Measurements from ENCODE around the gene HOXB3. TPM values are rescaled to one million over a fixed set of nuclear protein-coding genes. Genes with fewer than 3 reads are reported as not detected.

The HOXB3 gene
- total and polyA plus RNA-seq, 2 of the 4 experiments (the other 2 are of a cell fraction): 6.3 to 59.6 TPM

DNA sequence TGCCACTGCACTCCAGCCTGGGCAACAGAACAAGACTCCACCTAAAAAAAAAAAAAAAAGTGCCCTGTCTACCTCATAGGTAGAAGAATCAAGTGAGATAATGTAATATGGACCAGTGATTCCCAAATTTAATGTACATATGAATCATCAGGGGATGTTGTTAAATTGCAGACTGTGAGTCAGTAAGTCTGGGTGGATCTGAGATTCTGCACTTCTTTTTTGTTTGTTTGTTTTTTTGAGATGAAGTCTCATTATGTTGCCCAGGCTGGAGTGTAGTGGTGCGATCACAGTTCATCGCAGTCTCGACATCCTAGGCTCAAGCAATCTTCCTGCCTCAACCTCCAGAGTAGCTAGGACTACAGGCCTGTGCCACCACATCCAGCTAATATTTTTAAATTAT lies 90.8 kb downstream of the HOXB3 start:
- H3K4me3 ChIP-seq (ENCODE audit: insufficient read depth, low read depth, low read length): no peak overlapping the region
- H2BK5ac ChIP-seq (ENCODE audit: low read depth, low read length, poor library complexity, severe bottlenecking): no peak overlapping the region
- WGBS, 2 experiments (ENCODE audit: extremely low coverage in 2 of 2, insufficient read length in 1 of 2): no CpG with 5 or more reads among the region's 3 CpGs
- H3K36me3 ChIP-seq (ENCODE audit: control insufficient read depth, insufficient read depth, low read length): no peaks in the 10 kb centered on the region
- H3K9me1 ChIP-seq (ENCODE audit: insufficient read depth, low read length): peaks cover 26% of the 10 kb centered on the region
- H4K8ac ChIP-seq (ENCODE audit: low read depth in 2 of 2, low read length in 2 of 2): no peak overlapping the region
- no peak overlapping the region for H3K23ac ChIP-seq (ENCODE audit: low read depth, low read length)
- DNase-seq (peak; percentile 72), ATAC-seq (ENCODE audit: low read depth) (no peak)
- no peak overlapping the region; the same call in 1 of the 2 replicates for H3K27ac ChIP-seq (ENCODE audit: insufficient read depth, low read length)
- H3K27me3 ChIP-seq (ENCODE audit: control insufficient read depth, insufficient read depth, low read length): no peaks in the 10 kb centered on the region
- peaks cover 0 to 24% of the 10 kb centered on the region in 2 experiments; a peak in 2 of 4 replicates for H3K79me1 ChIP-seq (ENCODE audit: low read depth in 1 of 2, low read length in 2 of 2)
- no TSS peak for BruUV-seq (replicated peaks)
- H3K4ac ChIP-seq (ENCODE audit: low read depth, low read length): peak overlapping the region; percentile 33; the same call in 1 of the 2 replicates
- H3K4me1 ChIP-seq (ENCODE audit: control insufficient read depth, insufficient read depth, low read length): peaks cover 32% of the 10 kb centered on the region
- no peak overlapping the region for H4K91ac ChIP-seq (ENCODE audit: insufficient read depth, low read depth, low read length)
- no peak overlapping the region for H2AK9ac ChIP-seq (replicated peaks; ENCODE audit: low read depth, low read length, poor library complexity)
- H3K4me2 ChIP-seq (ENCODE audit: low read depth, low read length): no peak overlapping the region
- H2AFZ ChIP-seq (replicated peaks; ENCODE audit: low read length, poor library complexity): no peak overlapping the region
- H3K56ac ChIP-seq (ENCODE audit: extremely low read depth, insufficient read depth, low read length): no peak overlapping the region
- dilution Hi-C loops (cut with HindIII; ENCODE audit: low sequenced_read_pairs, unreplicated experiment): no loop called here
- TF ChIP-seq BHLHE40 (IDR thresholded peaks at IDR 0.05; ENCODE audit: low read depth, low read length): no peak
- peak; percentile 76 for TF ChIP-seq FOS (IDR thresholded peaks at IDR 0.05; ENCODE audit: low read depth, low read length)
- H3K9ac ChIP-seq (ENCODE audit: low read depth, low read length): no peak overlapping the region
- no peak overlapping the region for H3K18ac ChIP-seq (ENCODE audit: low read depth, low read length)
- no peak overlapping the region for H2BK20ac ChIP-seq (ENCODE audit: low read depth, low read length)
- ChIA-PET CTCF (no interaction called here), POLR2A (ENCODE audit: unreplicated experiment) (no interaction called here)
- no peak overlapping the region for H3K14ac ChIP-seq (replicated peaks; ENCODE audit: low read depth, low read length)
- H2BK120ac ChIP-seq (ENCODE audit: low read depth, low read length): no peak overlapping the region
- no peak overlapping the region for H2BK15ac ChIP-seq (ENCODE audit: low read depth, low read length)
- in situ Hi-C loops (cut with MboI; ENCODE audit: low sequenced_read_pairs): no loop called here
- intact Hi-C loops (cut with micrococcal nuclease): no loop called here
- H3K9me3 ChIP-seq (ENCODE audit: control insufficient read depth, insufficient read depth, low read length): no peaks in the 10 kb centered on the region
- H4K5ac ChIP-seq (ENCODE audit: low read depth, low read length): no peak overlapping the region
- H4K20me1 ChIP-seq (ENCODE audit: insufficient read depth, low read length): no peaks in the 10 kb centered on the region; the same call in 1 of the 2 replicates
- H2AK5ac ChIP-seq (ENCODE audit: low read depth, low read length): peak overlapping the region; percentile 71

Small RNA genes within 50 kb of the gene (microRNA-seq; reads per million reads assigned to microRNA genes)
- 0 to 2.2 reads per million in 2 experiments for gene MIR196A1 (ENCODE audit: insufficient read depth in 1 of 2, insufficient read length in 1 of 2, unreplicated experiment in 1 of 2)

Small RNA genes within 50 kb of the gene (small RNA-seq; reads per million reads assigned to genes)
- gene MIR196A1: 0 reads per million in 5 experiments

Other genes with a start within 250 kb of the HOXB3 start
- gene SKAP1, start 160.0 kb downstream of the HOXB3 start, total RNA-seq (2012; rRNA removed): not detected in 2 replicates
- gene SKAP1, start 160.0 kb downstream of the HOXB3 start, polyA plus RNA-seq (2012; rRNA removed): not detected in 2 replicates
- not detected in 2 replicates for gene HOXB1, start 59.2 kb downstream of the HOXB3 start, total RNA-seq (2012; rRNA removed)
- not detected in 2 replicates for gene HOXB1, start 59.2 kb downstream of the HOXB3 start, polyA plus RNA-seq (2012; rRNA removed)
- gene HOXB2, start 45.1 kb downstream of the HOXB3 start, total RNA-seq (2012; rRNA removed): 2.7 and 3.1 TPM in 2 replicates
- gene HOXB2, start 45.1 kb downstream of the HOXB3 start, polyA plus RNA-seq (2012; rRNA removed): 29.9 and 33.8 TPM in 2 replicates
- 1.9 and 2.0 TPM in 2 replicates for gene HOXB4, start 11.9 kb downstream of the HOXB3 start, total RNA-seq (2012; rRNA removed)
- gene HOXB4, start 11.9 kb downstream of the HOXB3 start, polyA plus RNA-seq (2012; rRNA removed): 7.8 and 8.5 TPM in 2 replicates
- 0.54 and 0.56 TPM in 2 replicates for gene HOXB5, start 3.5 kb upstream of the HOXB3 start, total RNA-seq (2012; rRNA removed)
- gene HOXB5, start 3.5 kb upstream of the HOXB3 start, polyA plus RNA-seq (2012; rRNA removed): 18.0 and 18.1 TPM in 2 replicates
- 11.1 and 11.9 TPM in 2 replicates for gene HOXB6, start 14.7 kb upstream of the HOXB3 start, total RNA-seq (2012; rRNA removed)
- gene HOXB6, start 14.7 kb upstream of the HOXB3 start, polyA plus RNA-seq (2012; rRNA removed): 42.2 and 48.1 TPM in 2 replicates
- 1.8 and 3.3 TPM in 2 replicates for gene HOXB7, start 20.8 kb upstream of the HOXB3 start, total RNA-seq (2012; rRNA removed)
- gene HOXB7, start 20.8 kb upstream of the HOXB3 start, polyA plus RNA-seq (2012; rRNA removed): 6.7 and 7.5 TPM in 2 replicates
- 0.54 and 0.56 TPM in 2 replicates for gene HOXB8, start 25.1 kb upstream of the HOXB3 start, total RNA-seq (2012; rRNA removed)
- 5.3 and 6.2 TPM in 2 replicates for gene HOXB8, start 25.1 kb upstream of the HOXB3 start, polyA plus RNA-seq (2012; rRNA removed)
- under 0.01 TPM in 1 of 2 replicates, not detected in the other for gene HOXB9, start 36.1 kb upstream of the HOXB3 start, total RNA-seq (2012; rRNA removed)
- 0.05 and 0.07 TPM in 2 replicates for gene HOXB9, start 36.1 kb upstream of the HOXB3 start, polyA plus RNA-seq (2012; rRNA removed)
- not detected in 2 replicates for gene PRAC1, start 132.3 kb upstream of the HOXB3 start, total RNA-seq (2012; rRNA removed)
- not detected in 2 replicates for gene PRAC1, start 132.3 kb upstream of the HOXB3 start, polyA plus RNA-seq (2012; rRNA removed)
- not detected in 2 replicates for gene PRAC2, start 132.9 kb upstream of the HOXB3 start, total RNA-seq (2012; rRNA removed)
- gene PRAC2, start 132.9 kb upstream of the HOXB3 start, polyA plus RNA-seq (2012; rRNA removed): not detected in 2 replicates
- not detected in 2 replicates for gene HOXB13, start 138.5 kb upstream of the HOXB3 start, total RNA-seq (2012; rRNA removed)
- gene HOXB13, start 138.5 kb upstream of the HOXB3 start, polyA plus RNA-seq (2012; rRNA removed): not detected in 2 replicates
- not detected in 2 replicates for gene TTLL6, start 227.0 kb upstream of the HOXB3 start, total RNA-seq (2012; rRNA removed)
- gene TTLL6, start 227.0 kb upstream of the HOXB3 start, polyA plus RNA-seq (2012; rRNA removed): not detected in 2 replicates
- 32.2 and 53.4 TPM in 2 replicates for gene CALCOCO2, start 240.8 kb upstream of the HOXB3 start, total RNA-seq (2012; rRNA removed)
- 31.1 and 35.9 TPM in 2 replicates for gene CALCOCO2, start 240.8 kb upstream of the HOXB3 start, polyA plus RNA-seq (2012; rRNA removed)